GM19468 (cell line): Measurements from ENCODE around the gene ZNFX1.

Experiments used
- ATAC-seq: cut with Tn5 transposase; IDR thresholded peaks from one replicate; pipeline ENCODE4 v1.9.1; 2021; ENCODE audit warnings: mild to moderate bottlenecking, moderate library complexity, moderate number of reproducible peaks; ENCODE audit not compliant: unreplicated experiment; ENCODE audit errors: extremely low read depth

The ZNFX1 gene

GRCh38 chr20:49280463-49281058 lies 2.7 kb upstream of the ZNFX1 start:
- ATAC-seq = no peak

GRCh38 chr20:49279677-49280462 lies 2.0 kb upstream of the ZNFX1 start:
- ATAC-seq = no peak

GRCh38 chr20:49278818-49279676 lies 1.2 kb upstream of the ZNFX1 start:
- ATAC-seq = no peak

- ATAC-seq = no peak
Observed at GRCh38 chr20:49277786-49278035, 146 bp downstream of the ZNFX1 start.

- no peak for ATAC-seq
Observed at GRCh38 chr20:49276961-49277785, 684 bp downstream of the ZNFX1 start.

- no peak for ATAC-seq
Observed at GRCh38 chr20:49276161-49276960, 1.5 kb downstream of the ZNFX1 start.

GRCh38 chr20:49275636-49276035 lies 2.2 kb downstream of the ZNFX1 start:
- no peak for ATAC-seq

- ATAC-seq = no peak
Observed at GRCh38 chr20:49275216-49275615, 2.6 kb downstream of the ZNFX1 start.

GRCh38 chr20:49273696-49274277 lies 4.1 kb downstream of the ZNFX1 start:
- no peak for ATAC-seq

GRCh38 chr20:49272654-49273053 lies 5.2 kb downstream of the ZNFX1 start:
- no peak for ATAC-seq

- ATAC-seq = no peak
Observed at GRCh38 chr20:49270736-49271135, 7.1 kb downstream of the ZNFX1 start.

GRCh38 chr20:49270177-49270576 lies 7.7 kb downstream of the ZNFX1 start:
- ATAC-seq = no peak

GRCh38 chr20:49268600-49269365 lies 9.1 kb downstream of the ZNFX1 start:
- ATAC-seq = no peak

GRCh38 chr20:49267327-49267726 lies 10.5 kb downstream of the ZNFX1 start:
- no peak for ATAC-seq

GRCh38 chr20:49262444-49262843 lies 15.4 kb downstream of the ZNFX1 start:
- ATAC-seq = no peak

GRCh38 chr20:49261173-49261572 lies 16.7 kb downstream of the ZNFX1 start:
- no peak for ATAC-seq

GRCh38 chr20:49260218-49260617 lies 17.6 kb downstream of the ZNFX1 start:
- ATAC-seq = no peak

- ATAC-seq = no peak
Observed at GRCh38 chr20:49259799-49260198, 18.1 kb downstream of the ZNFX1 start.

GRCh38 chr20:49259284-49259683 lies 18.6 kb downstream of the ZNFX1 start:
- no peak for ATAC-seq
